ENCODE measurements around the gene PXDN.

DNA sequence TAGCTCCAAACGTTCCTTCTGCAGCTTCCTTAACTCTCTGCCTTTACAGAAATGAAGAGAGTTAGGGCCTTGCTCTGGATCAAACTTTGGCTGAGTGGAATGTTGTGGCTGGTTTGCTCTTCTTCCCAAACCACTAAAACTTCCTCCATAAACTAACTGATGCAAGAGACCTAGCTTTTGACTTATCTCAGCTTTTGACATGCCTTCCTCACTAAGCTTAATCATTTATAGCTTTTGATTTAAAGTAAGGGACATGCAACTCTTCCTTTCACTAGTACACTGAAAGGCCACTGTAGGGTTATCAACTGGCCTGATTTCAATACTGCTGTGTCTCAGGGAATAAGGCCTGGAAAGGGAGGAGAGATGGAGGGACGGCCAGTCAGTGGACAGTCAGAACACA lies 8.3 kb downstream of the PXDN start:
- TF ChIP-seq, protein P1, sequence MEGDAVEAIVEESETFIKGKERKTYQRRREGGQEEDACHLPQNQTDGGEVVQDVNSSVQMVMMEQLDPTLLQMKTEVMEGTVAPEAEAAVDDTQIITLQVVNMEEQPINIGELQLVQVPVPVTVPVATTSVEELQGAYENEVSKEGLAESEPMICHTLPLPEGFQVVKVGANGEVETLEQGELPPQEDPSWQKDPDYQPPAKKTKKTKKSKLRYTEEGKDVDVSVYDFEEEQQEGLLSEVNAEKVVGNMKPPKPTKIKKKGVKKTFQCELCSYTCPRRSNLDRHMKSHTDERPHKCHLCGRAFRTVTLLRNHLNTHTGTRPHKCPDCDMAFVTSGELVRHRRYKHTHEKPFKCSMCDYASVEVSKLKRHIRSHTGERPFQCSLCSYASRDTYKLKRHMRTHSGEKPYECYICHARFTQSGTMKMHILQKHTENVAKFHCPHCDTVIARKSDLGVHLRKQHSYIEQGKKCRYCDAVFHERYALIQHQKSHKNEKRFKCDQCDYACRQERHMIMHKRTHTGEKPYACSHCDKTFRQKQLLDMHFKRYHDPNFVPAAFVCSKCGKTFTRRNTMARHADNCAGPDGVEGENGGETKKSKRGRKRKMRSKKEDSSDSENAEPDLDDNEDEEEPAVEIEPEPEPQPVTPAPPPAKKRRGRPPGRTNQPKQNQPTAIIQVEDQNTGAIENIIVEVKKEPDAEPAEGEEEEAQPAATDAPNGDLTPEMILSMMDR (conservative IDR thresholded peaks at IDR 0.05) = no peak
- no peak for TF ChIP-seq ZFX (IDR thresholded peaks at IDR 0.05)

All from C4-2B (cell line).